Lower leg skin (tissue), 3 donors: ENCODE data around the gene DTX3.

Experiments
- POLR2A ChIP-seq, 2 donors: fragments of 450-650 bp; IDR thresholded peaks; one replicate each; pipeline ENCODE4 v1.6.1; 2016 to 2017; ENCODE audit warnings: antibody characterized with exemption in 2 of 2, mild to moderate bottlenecking in 1 of 2, moderate library complexity in 1 of 2
- TF ChIP-seq, protein P1 (sequence below), 3 donors: fragments of 450-650 bp; IDR thresholded peaks; one replicate each; pipeline ENCODE4 v1.5.1; 2016; ENCODE audit warnings: antibody characterized with exemption in 3 of 3, mild to moderate bottlenecking in 3 of 3, moderate library complexity in 2 of 3

DNA sequence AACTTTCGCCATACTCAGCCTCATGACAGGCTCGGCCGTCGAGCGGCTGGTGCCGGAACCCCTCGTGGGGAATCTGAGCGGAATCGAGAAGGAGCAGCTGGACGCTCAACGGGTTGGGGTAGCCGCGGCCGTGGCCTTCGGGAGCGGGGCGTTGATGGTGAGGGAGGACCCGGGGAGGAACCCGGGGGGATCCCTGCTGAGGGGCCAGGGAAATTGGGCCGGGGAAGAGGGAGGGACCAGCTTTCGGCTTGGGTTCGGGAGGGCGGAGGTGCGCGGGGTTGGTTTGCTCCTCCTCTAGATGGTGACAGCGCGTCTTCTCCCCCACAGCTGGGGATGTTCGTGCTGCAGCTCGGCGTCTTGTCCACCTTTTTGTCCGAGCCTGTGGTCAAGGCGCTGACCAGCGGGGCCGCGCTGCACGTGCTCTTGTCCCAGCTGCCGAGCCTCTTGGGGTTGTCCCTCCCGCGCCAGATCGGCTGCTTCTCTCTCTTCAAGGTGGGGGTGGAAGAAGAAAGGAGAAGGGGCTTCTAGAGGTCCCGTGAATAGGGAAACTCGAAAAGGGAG, 16.4 kb downstream of the DTX3 start:
- no peak for TF ChIP-seq POLR2A (IDR thresholded peaks at IDR 0.05)
- TF ChIP-seq, protein P1, sequence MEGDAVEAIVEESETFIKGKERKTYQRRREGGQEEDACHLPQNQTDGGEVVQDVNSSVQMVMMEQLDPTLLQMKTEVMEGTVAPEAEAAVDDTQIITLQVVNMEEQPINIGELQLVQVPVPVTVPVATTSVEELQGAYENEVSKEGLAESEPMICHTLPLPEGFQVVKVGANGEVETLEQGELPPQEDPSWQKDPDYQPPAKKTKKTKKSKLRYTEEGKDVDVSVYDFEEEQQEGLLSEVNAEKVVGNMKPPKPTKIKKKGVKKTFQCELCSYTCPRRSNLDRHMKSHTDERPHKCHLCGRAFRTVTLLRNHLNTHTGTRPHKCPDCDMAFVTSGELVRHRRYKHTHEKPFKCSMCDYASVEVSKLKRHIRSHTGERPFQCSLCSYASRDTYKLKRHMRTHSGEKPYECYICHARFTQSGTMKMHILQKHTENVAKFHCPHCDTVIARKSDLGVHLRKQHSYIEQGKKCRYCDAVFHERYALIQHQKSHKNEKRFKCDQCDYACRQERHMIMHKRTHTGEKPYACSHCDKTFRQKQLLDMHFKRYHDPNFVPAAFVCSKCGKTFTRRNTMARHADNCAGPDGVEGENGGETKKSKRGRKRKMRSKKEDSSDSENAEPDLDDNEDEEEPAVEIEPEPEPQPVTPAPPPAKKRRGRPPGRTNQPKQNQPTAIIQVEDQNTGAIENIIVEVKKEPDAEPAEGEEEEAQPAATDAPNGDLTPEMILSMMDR (IDR thresholded peaks at IDR 0.05) = no peak
